Endothelial cell of umbilical vein (primary cell): Measurements from ENCODE around the gene YARS2.

Source experiments
- EZH2 ChIP-seq: IDR thresholded peaks from 2 replicates; pipeline ENCODE4 v1.6.1; 2012; ENCODE audit warnings: borderline replicate concordance, low read depth, mild to moderate bottlenecking, moderate library complexity, low read length, inconsistent platforms; ENCODE audit not compliant: severe bottlenecking
- GATA2 ChIP-seq: IDR thresholded peaks from 2 replicates; pipeline ENCODE4 v1.7.0; 2011; ENCODE audit warnings: low read depth, mild to moderate bottlenecking, moderate library complexity, mixed read lengths, low read length; ENCODE audit not compliant: insufficient read length, insufficient read depth
- JUN ChIP-seq: IDR thresholded peaks from 2 replicates; pipeline ENCODE4 v1.6.1; 2011; ENCODE audit warnings: borderline replicate concordance, low read depth; ENCODE audit not compliant: insufficient read length, insufficient read depth
- POLR2A ChIP-seq: IDR thresholded peaks from 2 replicates; pipeline ENCODE4 v1.6.1; 2012; ENCODE audit warnings: low read depth, mild to moderate bottlenecking, control low read depth, low read length
- POLR2AphosphoS5 ChIP-seq: IDR thresholded peaks from 2 replicates; pipeline ENCODE4 v1.6.1; 2012; ENCODE audit warnings: low read depth, mild to moderate bottlenecking, control low read depth, low read length, moderate library complexity; ENCODE audit not compliant: insufficient read depth
- TF ChIP-seq, protein P1 (sequence below), 2 donors: IDR thresholded peaks; 1 replicate in 1 of 2; 2 replicates in 1 of 2; pipeline ENCODE4 v1.5.1; 2011; ENCODE audit warnings: low read length in 2 of 2, mild to moderate bottlenecking in 2 of 2, moderate library complexity in 2 of 2, control low read depth in 1 of 2, inconsistent platforms in 1 of 2, low read depth in 1 of 2; ENCODE audit not compliant: insufficient read depth in 1 of 2; ENCODE audit errors: extremely low read depth in 1 of 2
- TF ChIP-seq, protein P2 (sequence below): IDR thresholded peaks from 2 replicates; pipeline ENCODE4 v1.6.1; 2011; ENCODE audit not compliant: insufficient read depth, insufficient read length

DNA sequence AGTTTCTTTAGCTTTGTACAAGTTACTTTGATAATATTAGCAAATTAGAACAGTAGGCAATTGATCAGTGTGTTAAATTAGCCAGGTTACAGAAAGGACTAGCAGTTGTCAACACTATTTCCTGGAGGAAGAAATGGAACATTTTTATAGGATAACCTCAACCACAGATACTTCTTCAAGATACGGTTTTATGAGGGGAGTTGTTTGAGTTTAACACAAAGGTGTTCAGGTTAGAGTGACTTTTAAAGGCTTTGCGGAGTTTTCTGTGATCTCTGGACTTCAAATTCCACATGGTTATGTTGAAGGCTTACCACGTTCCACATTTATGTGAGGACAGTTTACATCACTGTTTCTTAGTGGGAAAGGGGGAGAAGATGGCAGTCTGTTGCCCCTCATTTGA, 19.3 kb downstream of the YARS2 start:
- TF ChIP-seq, protein P1, sequence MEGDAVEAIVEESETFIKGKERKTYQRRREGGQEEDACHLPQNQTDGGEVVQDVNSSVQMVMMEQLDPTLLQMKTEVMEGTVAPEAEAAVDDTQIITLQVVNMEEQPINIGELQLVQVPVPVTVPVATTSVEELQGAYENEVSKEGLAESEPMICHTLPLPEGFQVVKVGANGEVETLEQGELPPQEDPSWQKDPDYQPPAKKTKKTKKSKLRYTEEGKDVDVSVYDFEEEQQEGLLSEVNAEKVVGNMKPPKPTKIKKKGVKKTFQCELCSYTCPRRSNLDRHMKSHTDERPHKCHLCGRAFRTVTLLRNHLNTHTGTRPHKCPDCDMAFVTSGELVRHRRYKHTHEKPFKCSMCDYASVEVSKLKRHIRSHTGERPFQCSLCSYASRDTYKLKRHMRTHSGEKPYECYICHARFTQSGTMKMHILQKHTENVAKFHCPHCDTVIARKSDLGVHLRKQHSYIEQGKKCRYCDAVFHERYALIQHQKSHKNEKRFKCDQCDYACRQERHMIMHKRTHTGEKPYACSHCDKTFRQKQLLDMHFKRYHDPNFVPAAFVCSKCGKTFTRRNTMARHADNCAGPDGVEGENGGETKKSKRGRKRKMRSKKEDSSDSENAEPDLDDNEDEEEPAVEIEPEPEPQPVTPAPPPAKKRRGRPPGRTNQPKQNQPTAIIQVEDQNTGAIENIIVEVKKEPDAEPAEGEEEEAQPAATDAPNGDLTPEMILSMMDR (IDR thresholded peaks at IDR 0.05; ENCODE audit: extremely low read depth in 1 of 2, insufficient read depth in 1 of 2, low read depth in 1 of 2, low read length in 2 of 2), result no peak
- TF ChIP-seq, protein P2, sequence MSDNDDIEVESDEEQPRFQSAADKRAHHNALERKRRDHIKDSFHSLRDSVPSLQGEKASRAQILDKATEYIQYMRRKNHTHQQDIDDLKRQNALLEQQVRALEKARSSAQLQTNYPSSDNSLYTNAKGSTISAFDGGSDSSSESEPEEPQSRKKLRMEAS, result no peak
- no peak for TF ChIP-seq POLR2A
- no peak for TF ChIP-seq POLR2AphosphoS5
- TF ChIP-seq EZH2, result no peak
- TF ChIP-seq JUN, result no peak
- TF ChIP-seq GATA2, result no peak
